Measurements from ENCODE around the gene RRP7A.
"Not testable (repeated sequence)": the region's sequence is repeated elsewhere in the genome, so short reads cannot be mapped to it uniquely, and the experiment has no call there.

The RRP7A gene

GRCh38 chr22:42495533-42496141, 24.0 kb downstream of the RRP7A start:
- DNase-seq (ENCODE audit: low spot score), result not testable (repeated sequence)

- no peak for DNase-seq (ENCODE audit: low spot score)
Observed at GRCh38 chr22:42493393-42493792, 26.2 kb downstream of the RRP7A start.

- DNase-seq (ENCODE audit: low spot score), result no peak
Observed at GRCh38 chr22:42492323-42492690, 27.3 kb downstream of the RRP7A start.

- no peak for DNase-seq (ENCODE audit: low spot score)
Observed at GRCh38 chr22:42490243-42490832, 29.3 kb downstream of the RRP7A start.

GRCh38 chr22:42489000-42489399, 30.6 kb downstream of the RRP7A start:
- no peak for DNase-seq (ENCODE audit: low spot score)

- DNase-seq (ENCODE audit: low spot score), result no peak
Observed at GRCh38 chr22:42484506-42484905, 35.1 kb downstream of the RRP7A start.

GRCh38 chr22:42483610-42484223, 35.9 kb downstream of the RRP7A start:
- DNase-seq (ENCODE audit: low spot score), result not testable (repeated sequence)

- DNase-seq (ENCODE audit: low spot score), result no peak
Observed at GRCh38 chr22:42475122-42475521, 44.5 kb downstream of the RRP7A start.

GRCh38 chr22:42473484-42474193, 46.0 kb downstream of the RRP7A start:
- peak; percentile 60 for DNase-seq (ENCODE audit: low spot score)

GRCh38 chr22:42472671-42473070, 46.9 kb downstream of the RRP7A start:
- DNase-seq (ENCODE audit: low spot score), result no peak

GRCh38 chr22:42471441-42471840, 48.2 kb downstream of the RRP7A start:
- no peak for DNase-seq (ENCODE audit: low spot score)

GRCh38 chr22:42470366-42471082, 49.1 kb downstream of the RRP7A start:
- DNase-seq (ENCODE audit: low spot score), result no peak

- DNase-seq (ENCODE audit: low spot score), result no peak
Observed at GRCh38 chr22:42468841-42469240, 50.8 kb downstream of the RRP7A start.

- DNase-seq (ENCODE audit: low spot score), result no peak
Observed at GRCh38 chr22:42462016-42462415, 57.6 kb downstream of the RRP7A start.

GRCh38 chr22:42461511-42461910, 58.1 kb downstream of the RRP7A start:
- DNase-seq (ENCODE audit: low spot score), result no peak
